Activated CD8-positive, alpha-beta T cell treated with anti-CD3 and anti-CD28 coated beads for 36 hours (primary cell): ENCODE data around the gene TBC1D3B. TPM values are rescaled to one million over a fixed set of nuclear protein-coding genes. Genes with fewer than 3 reads are reported as not detected.
"Not testable (repeated sequence)": the region's sequence is repeated elsewhere in the genome, so short reads cannot be mapped to it uniquely, and the experiment has no call there.

Experiments used
- ATAC-seq: fragments of 200-7000 bp; cut with Tn5 transposase; one replicate; pipeline ENCODE4 v1.10.0; 2021; ENCODE audit warnings: mild to moderate bottlenecking, moderate library complexity
- CTCF ChIA-PET: fragments of 350-600 bp; sonication (Branson Sonifier 250); formaldehyde crosslinking; loops from one replicate; lab custom pipeline; 2021; ENCODE audit warnings: antibody characterized with exemption; lab: Charles Lee
- POLR2A ChIA-PET: fragments of 350-600 bp; sonication (Branson Sonifier 250); formaldehyde crosslinking; loops from one replicate; lab custom pipeline; 2021; ENCODE audit warnings: antibody characterized with exemption; lab: Charles Lee
- DNase-seq: peaks from one replicate; pipeline ENCODE4 v3.0.0-alpha.2; 2020
- H3K27ac Mint-ChIP-seq: one replicate; pipeline ENCODE4 v1.8.0; 2021; ENCODE audit warnings: mild to moderate bottlenecking, mixed read lengths
- H3K27me3 Mint-ChIP-seq: one replicate; pipeline ENCODE4 v1.8.0; 2021; ENCODE audit warnings: mixed read lengths
- H3K36me3 Mint-ChIP-seq: one replicate; pipeline ENCODE4 v1.8.0; 2021; ENCODE audit warnings: low read depth, mixed read lengths
- H3K4me1 Mint-ChIP-seq: one replicate; pipeline ENCODE4 v1.8.0; 2021; ENCODE audit warnings: low read depth, mixed read lengths
- H3K4me3 Mint-ChIP-seq: one replicate; pipeline ENCODE4 v1.8.0; 2021; ENCODE audit warnings: mild to moderate bottlenecking, moderate library complexity, mixed read lengths
- H3K9me3 Mint-ChIP-seq: one replicate; pipeline ENCODE4 v1.8.0; 2021; ENCODE audit warnings: mixed read lengths
- CTCF ChIP-seq: fragments of 200-600 bp; IDR thresholded peaks from one replicate; pipeline ENCODE4 v1.8.0; 2022; ENCODE audit warnings: antibody characterized with exemption, mild to moderate bottlenecking
- intact Hi-C: fragments of 100-400 bp; cut with micrococcal nuclease; formaldehyde crosslinking; loops from one replicate; pipeline ENCODE4 v1.10.0; 2022
- total RNA-seq, 2 experiments: library from RNA; stranded (reverse); gene quantifications; one replicate each; pipeline ENCODE4 v1.2.3, GENCODE V29; 2021

TBC1D3B gene
- total RNA-seq, 2 experiments from 2014 or later: 6.6 to 9.0 TPM

- no peak for TF ChIP-seq CTCF
- H3K36me3 Mint-ChIP-seq: no peaks in the 10 kb centered on the region
- intact Hi-C loops: no loop called here
- ChIA-PET POLR2A (no interaction called here), CTCF (no interaction called here)
- peaks cover 28% of the 10 kb centered on the region for H3K4me1 Mint-ChIP-seq
- ATAC-seq (no peak), DNase-seq (no peak)
- H3K9me3 Mint-ChIP-seq: no peaks in the 10 kb centered on the region
- peak overlapping the region; percentile 0 for H3K27ac Mint-ChIP-seq
- peaks cover 20% of the 10 kb centered on the region for H3K27me3 Mint-ChIP-seq
- peak overlapping the region; percentile 67 for H3K4me3 Mint-ChIP-seq
Measured at GRCh38 chr17:36185416-36185815, 9.0 kb upstream of the TBC1D3B start.

GRCh38 chr17:36184023-36184765 is 7.8 kb upstream of the TBC1D3B start:
- H3K27ac Mint-ChIP-seq: peak overlapping the region; percentile 84
- H3K27me3 Mint-ChIP-seq: peaks cover 19% of the 10 kb centered on the region
- no peaks in the 10 kb centered on the region for H3K36me3 Mint-ChIP-seq
- peaks cover 22% of the 10 kb centered on the region for H3K4me1 Mint-ChIP-seq
- H3K4me3 Mint-ChIP-seq: peak overlapping the region; percentile 67
- no peaks in the 10 kb centered on the region for H3K9me3 Mint-ChIP-seq
- no peak for TF ChIP-seq CTCF
- DNase-seq (no peak), ATAC-seq (no peak)
- POLR2A ChIA-PET: interaction anchor here (1.2 kb wide), 1 partner anchor 11 kb away, joined by 3 read pairs; no protein-coding TSS in a partner anchor
- CTCF ChIA-PET: no interaction called here
- intact Hi-C loops: no loop called here

GRCh38 chr17:36183001-36183971 is 6.8 kb upstream of the TBC1D3B start:
- ATAC-seq (peak; percentile 38), DNase-seq (no peak)
- Mint-ChIP-seq H3K36me3 (no peaks in the 10 kb centered on the region), H3K27ac (peak overlapping the region; percentile 84), H3K4me3 (peak overlapping the region; percentile 67), H3K9me3 (no peaks in the 10 kb centered on the region), H3K4me1 (peaks cover 14% of the 10 kb centered on the region), H3K27me3 (peaks cover 19% of the 10 kb centered on the region)
- ChIA-PET CTCF (no interaction called here), POLR2A (interaction anchor here (0.5 to 1.2 kb wide), 2 partner anchors 12 to 303 kb away, joined by 3 to 4 read pairs; partner anchors contain the start of gene ZNHIT3)
- intact Hi-C loops: no loop called here
- TF ChIP-seq CTCF: no peak

GRCh38 chr17:36182176-36183000 is 6.0 kb upstream of the TBC1D3B start:
- DNase-seq (no peak), ATAC-seq (no peak)
- H3K27me3 Mint-ChIP-seq: peaks cover 17% of the 10 kb centered on the region
- intact Hi-C loops: no loop called here
- CTCF ChIA-PET: no interaction called here
- H3K27ac Mint-ChIP-seq: no peak overlapping the region
- POLR2A ChIA-PET: interaction anchor here (0.5 kb wide), 1 partner anchor 304 kb away, joined by 4 read pairs; the partner anchor contains the start of gene ZNHIT3
- no peaks in the 10 kb centered on the region for H3K36me3 Mint-ChIP-seq
- peak overlapping the region; percentile 28 for H3K4me3 Mint-ChIP-seq
- no peak for TF ChIP-seq CTCF
- H3K9me3 Mint-ChIP-seq: no peaks in the 10 kb centered on the region
- H3K4me1 Mint-ChIP-seq: peaks cover 6% of the 10 kb centered on the region

DNA sequence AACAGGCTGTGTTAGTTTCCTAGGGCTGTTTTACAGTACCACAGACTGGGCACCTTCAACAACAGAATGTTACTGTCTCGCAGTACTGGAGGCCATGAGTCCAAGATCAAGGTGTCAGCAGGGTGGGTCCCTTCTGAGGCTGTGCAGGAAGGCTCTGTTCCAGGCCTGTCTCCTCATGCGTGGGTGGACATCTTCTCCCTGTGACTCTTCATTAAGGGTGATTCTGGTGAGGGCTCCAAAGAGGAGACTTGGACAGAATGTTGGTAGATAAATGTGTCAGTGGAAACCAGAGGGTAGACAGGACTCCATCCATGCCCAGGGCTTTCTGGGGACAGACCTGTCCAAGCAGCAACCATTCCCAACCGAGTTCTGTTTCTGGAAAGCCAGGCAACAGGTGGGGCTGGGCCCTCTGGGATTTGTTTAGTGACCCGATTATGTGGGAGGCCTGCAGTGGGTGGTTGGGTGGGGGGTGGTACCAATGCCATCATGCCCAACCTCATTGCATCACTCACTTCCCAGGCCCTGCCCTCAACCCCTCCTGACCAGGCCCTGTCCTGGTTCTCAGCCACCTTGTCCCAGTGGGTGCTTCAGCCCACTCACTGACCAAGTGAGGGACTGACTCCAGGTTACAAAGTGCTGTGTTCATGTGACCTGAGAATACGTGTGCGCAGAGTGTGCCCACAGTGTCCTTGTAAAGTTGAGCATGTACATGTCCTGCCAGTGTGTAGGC is 5.2 kb upstream of the TBC1D3B start:
- H3K4me1 Mint-ChIP-seq, H3K4me3 Mint-ChIP-seq, H3K9me3 Mint-ChIP-seq, ATAC-seq, H3K36me3 Mint-ChIP-seq, intact Hi-C loops, DNase-seq, CTCF ChIA-PET, POLR2A ChIA-PET, H3K27ac Mint-ChIP-seq: not testable (repeated sequence)
- H3K27me3 Mint-ChIP-seq: peaks cover 17% of the 10 kb centered on the region

GRCh38 chr17:36168836-36169235 is 7.6 kb downstream of the TBC1D3B start:
- POLR2A ChIA-PET, H3K27me3 Mint-ChIP-seq, H3K4me3 Mint-ChIP-seq, H3K4me1 Mint-ChIP-seq, intact Hi-C loops, H3K36me3 Mint-ChIP-seq, CTCF ChIA-PET, DNase-seq, ATAC-seq, H3K9me3 Mint-ChIP-seq, H3K27ac Mint-ChIP-seq: not testable (repeated sequence)
